Activated CD4-positive, alpha-beta T cell treated with anti-CD3 and anti-CD28 coated beads, Interleukin-2, amount 50 U/mL, for 16 hours (primary cell): ENCODE results near the gene PLXNA4.
A peak's percentile ranks its signal among the peaks of the same experiment; 100 is the strongest.

Experiments
- DNase-seq: peaks from one replicate; pipeline ENCODE4 v3.0.0-alpha.2; 2020

PLXNA4 gene

GRCh38 chr7:132584796-132585494 is 8.7 kb upstream of the PLXNA4 start:
- DNase-seq = no peak

- no peak for DNase-seq
These were observed 5.2 kb upstream of the PLXNA4 start for GRCh38 chr7:132581431-132581830.

GRCh38 chr7:132580717-132581285 is 4.5 kb upstream of the PLXNA4 start:
- peak; percentile 66 for DNase-seq

DNA sequence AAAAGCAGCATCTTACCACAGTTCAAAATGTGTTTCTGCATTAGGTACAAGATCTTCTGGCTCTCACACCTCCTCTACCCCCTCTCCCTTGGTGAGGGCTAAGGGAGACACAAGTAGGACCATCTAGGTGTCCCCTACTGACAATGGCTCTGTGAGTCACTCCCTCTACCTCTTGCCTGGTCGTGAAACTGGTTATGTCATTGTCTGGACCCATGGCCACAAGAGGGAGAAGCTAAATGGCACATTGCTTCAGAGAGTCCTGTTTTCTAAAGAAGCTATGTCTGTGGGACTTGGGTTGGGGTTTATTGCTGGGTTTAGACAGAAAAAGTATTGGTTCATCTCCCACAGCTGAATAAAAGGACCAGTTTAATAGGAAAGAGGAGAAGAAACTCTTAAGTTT is 4.0 kb upstream of the PLXNA4 start:
- DNase-seq = no peak

GRCh38 chr7:132579260-132579899 is 3.1 kb upstream of the PLXNA4 start:
- DNase-seq = no peak

DNA sequence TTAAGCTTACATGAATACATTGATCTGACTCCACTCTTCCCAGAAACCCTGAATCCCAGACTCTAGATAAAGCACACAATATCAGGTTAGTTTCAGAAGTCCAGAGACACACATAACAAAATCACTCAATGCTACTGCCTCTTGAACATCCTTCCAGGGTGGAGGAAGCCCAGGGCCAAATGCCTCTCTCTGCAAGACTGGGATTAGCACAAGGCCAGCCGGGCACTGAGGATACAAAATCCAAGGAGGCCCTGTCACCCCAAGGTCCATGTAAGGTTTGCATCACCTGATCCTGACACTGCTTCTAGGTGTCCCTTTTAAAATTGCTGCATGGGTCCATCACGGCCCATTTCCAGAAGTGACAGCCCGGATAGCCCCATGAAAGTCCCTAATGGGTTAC is 2.6 kb upstream of the PLXNA4 start:
- DNase-seq = no peak

GRCh38 chr7:132578050-132578370 is 1.7 kb upstream of the PLXNA4 start:
- DNase-seq = no peak

- DNase-seq = no peak
These were observed 1.2 kb upstream of the PLXNA4 start for GRCh38 chr7:132577206-132578049.

- DNase-seq = no peak
These were observed 433 bp upstream of the PLXNA4 start for GRCh38 chr7:132576721-132577085.

DNA sequence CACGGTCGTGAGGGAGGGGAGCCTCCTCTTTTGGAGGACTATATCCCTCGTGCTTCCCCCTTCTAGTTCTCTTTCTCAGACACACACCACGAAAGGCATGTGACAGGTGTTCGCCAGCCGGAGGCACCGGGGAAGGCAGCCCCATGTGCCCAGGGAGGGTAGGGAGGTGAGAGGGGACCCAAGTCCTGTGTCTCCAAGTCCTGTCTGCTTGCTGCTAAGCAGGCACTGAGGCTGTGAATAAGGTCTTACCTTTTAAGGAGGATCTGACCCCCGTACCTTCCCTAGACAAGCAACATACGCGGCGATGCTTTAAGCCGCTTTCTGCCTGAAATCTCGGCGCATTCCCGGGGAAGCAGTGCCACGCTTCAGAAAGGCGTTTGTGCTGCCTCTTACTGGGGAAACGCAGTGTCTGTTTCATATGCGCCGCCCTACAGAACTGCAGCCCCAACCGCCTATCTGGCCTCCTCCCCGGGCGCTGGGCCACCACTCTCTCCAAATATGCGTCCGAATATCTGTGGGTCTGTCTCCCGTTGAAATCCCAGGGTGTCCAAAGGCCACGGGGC is 770 bp downstream of the PLXNA4 start:
- DNase-seq = no peak

DNA sequence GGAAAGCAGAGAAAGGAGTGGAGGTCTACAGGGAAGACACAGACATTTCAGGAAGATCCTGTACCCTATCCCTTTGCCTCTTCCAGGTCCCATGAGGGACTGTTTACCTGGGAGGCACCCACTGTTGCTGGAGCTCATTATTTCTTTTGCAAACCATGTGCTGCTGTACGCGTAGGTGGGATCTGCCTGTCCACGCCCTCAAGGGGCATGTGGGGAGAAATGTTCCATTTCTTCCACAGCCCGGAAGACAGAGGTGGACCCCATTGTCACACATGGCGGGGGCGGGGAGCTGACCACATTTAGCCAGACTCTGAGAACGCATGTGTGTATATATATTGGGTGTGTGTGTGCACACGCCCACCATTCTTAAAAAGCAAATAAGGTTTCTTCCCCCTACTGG is 2.0 kb downstream of the PLXNA4 start:
- no peak for DNase-seq

GRCh38 chr7:132573251-132573955 is 2.9 kb downstream of the PLXNA4 start:
- DNase-seq = no peak

- DNase-seq = no peak
These were observed 3.7 kb downstream of the PLXNA4 start for GRCh38 chr7:132572526-132572925.

GRCh38 chr7:132571970-132572369 is 4.3 kb downstream of the PLXNA4 start:
- DNase-seq = no peak

GRCh38 chr7:132569884-132570614 is 6.2 kb downstream of the PLXNA4 start:
- no peak for DNase-seq

GRCh38 chr7:132568962-132569361 is 7.3 kb downstream of the PLXNA4 start:
- no peak for DNase-seq

- no peak for DNase-seq
These were observed 10.4 kb downstream of the PLXNA4 start for GRCh38 chr7:132565885-132566284.

- DNase-seq = no peak
These were observed 10.8 kb downstream of the PLXNA4 start for GRCh38 chr7:132565441-132565840.

- DNase-seq = no peak
These were observed 11.4 kb downstream of the PLXNA4 start for GRCh38 chr7:132564849-132565248.

GRCh38 chr7:132564090-132564489 is 12.2 kb downstream of the PLXNA4 start:
- no peak for DNase-seq

GRCh38 chr7:132562690-132563089 is 13.6 kb downstream of the PLXNA4 start:
- no peak for DNase-seq

GRCh38 chr7:132561763-132562162 is 14.5 kb downstream of the PLXNA4 start:
- no peak for DNase-seq
